Muscle layer of duodenum (tissue), 2 donors: ENCODE data around the gene MRGPRF.
A peak's percentile ranks its signal among the peaks of the same experiment; 100 is the strongest.
"Not testable (repeated sequence)": the region's sequence is repeated elsewhere in the genome, so short reads cannot be mapped to it uniquely, and the experiment has no call there.

Source experiments
- H3K27ac ChIP-seq: one replicate; pipeline ENCODE4 v1.7.0; 2013; ENCODE audit warnings: mild to moderate bottlenecking, low read length
- H3K27me3 ChIP-seq: one replicate; pipeline ENCODE4 v1.7.0; 2013; ENCODE audit warnings: low read depth, mild to moderate bottlenecking, control low read depth, low read length
- H3K36me3 ChIP-seq, 2 donors: one replicate each; pipeline ENCODE4 v1.7.0; 2013; ENCODE audit warnings: low read length in 2 of 2, control low read depth in 1 of 2, mild to moderate bottlenecking in 1 of 2; ENCODE audit not compliant: insufficient read depth in 2 of 2, control insufficient read depth in 1 of 2
- H3K4me1 ChIP-seq, 2 donors: one replicate each; pipeline ENCODE4 v1.7.0; 2013; ENCODE audit warnings: low read length in 2 of 2, mild to moderate bottlenecking in 2 of 2, control low read depth in 1 of 2, moderate library complexity in 1 of 2; ENCODE audit not compliant: insufficient read depth in 2 of 2, control insufficient read depth in 1 of 2
- H3K4me3 ChIP-seq, 2 donors: one replicate each; pipeline ENCODE4 v1.7.0; 2013; ENCODE audit warnings: low read length in 2 of 2, low read depth in 1 of 2, mild to moderate bottlenecking in 1 of 2
- H3K9me3 ChIP-seq, 2 donors: one replicate each; pipeline ENCODE4 v1.7.0; 2013; ENCODE audit warnings: low read length in 2 of 2, control low read depth in 1 of 2, mild to moderate bottlenecking in 1 of 2; ENCODE audit not compliant: control insufficient read depth in 1 of 2
- donor health status: healthy.

The MRGPRF gene

DNA sequence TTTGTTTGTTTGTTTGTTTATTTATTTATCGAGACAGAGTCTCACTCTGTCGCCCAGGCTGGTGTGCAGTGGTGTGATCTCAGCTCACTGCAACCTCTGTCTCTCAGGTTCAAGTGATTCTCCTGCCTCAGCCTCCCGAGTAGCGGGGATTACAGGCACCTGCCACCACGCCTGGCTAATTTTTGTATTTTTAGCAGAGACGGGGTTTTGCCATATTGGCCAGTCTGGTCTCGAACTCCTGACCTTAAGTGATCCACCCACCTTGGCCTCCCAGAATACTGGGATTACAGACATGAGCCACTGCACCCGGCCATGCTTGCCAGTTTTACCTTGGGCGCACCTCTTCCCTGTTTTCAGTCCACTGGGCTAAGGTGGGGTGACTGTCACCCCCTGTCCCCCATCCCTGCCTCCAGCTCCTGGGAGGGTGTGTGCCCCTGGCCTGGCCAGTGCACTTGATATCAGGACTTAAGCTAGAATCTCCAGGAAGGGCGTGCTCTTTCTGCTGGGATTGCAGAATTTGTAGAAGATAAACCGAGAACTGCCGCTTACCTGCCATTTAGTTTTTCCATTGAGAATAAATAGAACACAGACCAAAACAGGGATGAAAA is 13.2 kb downstream of the MRGPRF start:
- peak overlapping the region; percentile 84 for H3K27ac ChIP-seq
- H3K4me3 ChIP-seq, result peak overlapping the region in 1 of 2 donors; percentile 27
- not testable (repeated sequence) for H3K9me3 ChIP-seq, H3K27me3 ChIP-seq
- peaks cover 9 to 62% of the 10 kb centered on the region in 2 donors for H3K4me1 ChIP-seq
- peaks cover 9 to 14% of the 10 kb centered on the region in 2 donors for H3K36me3 ChIP-seq

DNA sequence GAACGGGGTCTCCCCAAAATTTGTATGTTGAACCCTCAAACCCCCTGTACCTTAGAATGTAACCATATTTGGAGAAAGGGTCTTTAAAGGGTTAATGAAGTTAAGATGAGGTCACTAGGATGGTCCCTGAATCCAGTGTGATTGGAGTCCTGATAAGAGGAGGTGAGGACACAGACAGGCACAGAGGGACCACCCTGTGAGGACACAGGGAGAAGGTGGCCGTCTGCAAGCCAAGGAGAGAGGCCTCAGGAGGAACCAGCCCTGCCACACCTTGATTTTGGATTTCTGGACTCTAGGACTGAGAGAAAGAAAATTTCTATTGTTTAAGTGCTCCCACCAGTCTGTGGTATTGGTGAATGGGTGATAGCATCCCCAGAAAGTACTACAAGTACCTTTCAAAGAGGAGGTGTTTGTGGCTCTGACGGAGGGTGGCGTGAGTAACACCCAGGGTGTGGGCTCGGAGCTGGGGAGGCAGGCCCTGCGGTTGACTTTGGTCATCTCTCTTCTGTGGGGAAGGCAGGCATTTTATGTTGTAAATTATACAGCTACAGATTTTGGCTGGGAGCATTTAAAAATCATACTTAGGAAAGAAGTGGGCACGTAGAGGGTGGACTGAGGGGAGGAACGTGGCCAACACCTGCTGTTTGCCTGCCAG is 13.8 kb downstream of the MRGPRF start:
- Histone ChIP-seq H3K4me3 (no peak overlapping the region), H3K9me3 (no peaks in the 10 kb centered on the region), H3K4me1 (peaks cover 9 to 56% of the 10 kb centered on the region in 2 donors), H3K27me3 (no peaks in the 10 kb centered on the region), H3K27ac (peak overlapping the region; percentile 34), H3K36me3 (peaks cover 3 to 8% of the 10 kb centered on the region in 2 donors)

- H3K4me1 ChIP-seq, result peaks cover 9 to 48% of the 10 kb centered on the region in 2 donors
These were observed 14.6 kb downstream of the MRGPRF start for GRCh38 chr11:68998390-68998911.

DNA sequence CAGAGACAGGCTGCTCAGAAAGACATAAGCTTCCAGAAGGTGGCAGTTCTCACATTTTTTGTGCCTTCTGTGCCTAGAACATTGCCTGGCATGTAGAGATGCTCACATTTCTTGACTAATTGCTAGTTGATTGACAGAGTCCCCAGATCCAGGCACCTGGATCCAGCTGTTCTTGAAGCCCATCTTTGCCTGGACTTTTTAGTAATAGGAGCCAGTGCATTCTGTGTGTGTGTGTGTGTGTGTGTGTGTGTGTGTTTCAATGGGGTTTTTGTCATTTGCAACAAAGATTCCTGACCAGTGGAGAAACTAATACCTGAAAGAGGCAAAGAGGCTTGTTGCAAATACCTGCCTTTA is 15.1 kb downstream of the MRGPRF start:
- Histone ChIP-seq H3K27ac (no peak overlapping the region), H3K4me1 (peaks cover 9 to 43% of the 10 kb centered on the region in 2 donors), H3K9me3 (no peaks in the 10 kb centered on the region), H3K27me3 (no peaks in the 10 kb centered on the region), H3K36me3 (no peaks in the 10 kb centered on the region), H3K4me3 (no peak overlapping the region)

More at GRCh38 chr11:68998390-68998911, 14.6 kb downstream of the MRGPRF start:
- no peaks in the 10 kb centered on the region for H3K27me3 ChIP-seq
- H3K9me3 ChIP-seq, result no peaks in the 10 kb centered on the region
- peaks cover 0 to under 1% of the 10 kb centered on the region in 2 donors for H3K36me3 ChIP-seq
- peak overlapping the region; percentile 34 for H3K27ac ChIP-seq
- no peak overlapping the region for H3K4me3 ChIP-seq

- Histone ChIP-seq H3K4me1 (peaks cover 7 to 37% of the 10 kb centered on the region in 2 donors), H3K27me3 (no peaks in the 10 kb centered on the region), H3K9me3 (no peaks in the 10 kb centered on the region), H3K36me3 (no peaks in the 10 kb centered on the region), H3K4me3 (no peak overlapping the region), H3K27ac (no peak overlapping the region)
These were observed 15.7 kb downstream of the MRGPRF start for GRCh38 chr11:68997124-68997994.

- H3K9me3 ChIP-seq, result no peaks in the 10 kb centered on the region
- no peak overlapping the region for H3K4me3 ChIP-seq
- H3K27me3 ChIP-seq, result no peaks in the 10 kb centered on the region
- no peaks in the 10 kb centered on the region for H3K36me3 ChIP-seq
- H3K4me1 ChIP-seq, result peaks cover 5 to 29% of the 10 kb centered on the region in 2 donors
- no peak overlapping the region for H3K27ac ChIP-seq
These were observed 16.5 kb downstream of the MRGPRF start for GRCh38 chr11:68996376-68997123.

GRCh38 chr11:68994894-68995285 is 18.2 kb downstream of the MRGPRF start:
- no peaks in the 10 kb centered on the region for H3K27me3 ChIP-seq
- H3K27ac ChIP-seq, result no peak overlapping the region
- H3K4me1 ChIP-seq, result peaks cover 0 to 22% of the 10 kb centered on the region in 2 donors
- no peak overlapping the region for H3K4me3 ChIP-seq
- no peaks in the 10 kb centered on the region for H3K9me3 ChIP-seq
- no peaks in the 10 kb centered on the region for H3K36me3 ChIP-seq

- Histone ChIP-seq H3K36me3 (no peaks in the 10 kb centered on the region), H3K9me3 (no peaks in the 10 kb centered on the region)
These were observed 18.7 kb downstream of the MRGPRF start for GRCh38 chr11:68994161-68994893.

GRCh38 chr11:68993546-68993945 is 19.5 kb downstream of the MRGPRF start:
- Histone ChIP-seq H3K4me1 (peaks cover 0 to 13% of the 10 kb centered on the region in 2 donors), H3K27ac (no peak overlapping the region), H3K36me3 (no peaks in the 10 kb centered on the region), H3K27me3 (no peaks in the 10 kb centered on the region), H3K4me3 (no peak overlapping the region), H3K9me3 (no peaks in the 10 kb centered on the region)

More at GRCh38 chr11:68994161-68994893, 18.7 kb downstream of the MRGPRF start:
- no peaks in the 10 kb centered on the region for H3K27me3 ChIP-seq
- H3K4me3 ChIP-seq, result no peak overlapping the region
- no peak overlapping the region for H3K27ac ChIP-seq
- peaks cover 0 to 20% of the 10 kb centered on the region in 2 donors for H3K4me1 ChIP-seq

DNA sequence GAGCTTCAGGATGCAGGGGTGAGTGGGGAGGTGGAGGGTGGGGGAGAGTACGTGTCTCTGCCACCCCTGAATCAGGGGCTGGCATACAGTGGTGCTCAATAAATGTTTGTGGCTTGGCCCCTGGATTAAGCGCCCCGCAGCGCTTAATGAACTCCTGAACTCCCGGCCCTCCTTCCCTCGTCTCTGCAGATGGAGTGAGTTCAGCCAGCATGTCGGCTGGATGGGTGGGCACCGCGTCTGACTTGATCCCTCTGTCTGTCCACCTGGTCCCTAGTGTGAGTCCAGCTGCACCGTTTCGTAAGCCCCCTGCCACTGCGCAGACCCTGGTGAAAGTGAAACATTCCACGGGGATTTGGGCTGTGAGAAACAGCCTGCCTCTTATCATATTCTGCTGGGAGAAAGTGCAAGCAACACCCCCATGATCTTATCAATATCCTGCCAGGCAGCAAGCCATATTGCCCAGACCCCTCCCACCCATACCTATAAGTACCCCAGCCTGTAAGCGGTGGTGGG is 20.2 kb downstream of the MRGPRF start:
- no peaks in the 10 kb centered on the region for H3K36me3 ChIP-seq
- no peaks in the 10 kb centered on the region for H3K9me3 ChIP-seq
- H3K27me3 ChIP-seq, result no peaks in the 10 kb centered on the region
- H3K4me3 ChIP-seq, result no peak overlapping the region
- peaks cover 0 to 5% of the 10 kb centered on the region in 2 donors for H3K4me1 ChIP-seq
- no peak overlapping the region for H3K27ac ChIP-seq
